Heart left ventricle (tissue), 16 donors: ENCODE results near the gene FBXL7. TPM values are rescaled to one million over a fixed set of nuclear protein-coding genes. Genes with fewer than 3 reads are reported as not detected.

ENCODE experiments used
- ATAC-seq, 4 donors: fragments of 200-7000 bp; cut with Tn5 transposase; one replicate each; pipeline ENCODE4 v1.9.1; 2020 to 2022; ENCODE audit warnings: moderate library complexity in 4 of 4, mild to moderate bottlenecking in 3 of 4, moderate number of reproducible peaks in 1 of 4
- DNase-seq, 5 donors: peaks; one replicate each; pipeline ENCODE4 v3.0.0-alpha.2; 2020
- H3K27ac ChIP-seq, 12 donors: fragments of 200-600 bp; sonication (generic) in 4 of 12; one replicate each; pipeline versions ENCODE4 v1.5.0 to v1.8.0; 2016 to 2022; ENCODE audit warnings: mild to moderate bottlenecking in 2 of 12
- H3K27me3 ChIP-seq, 9 donors: fragments of 200-600 bp; sonication (generic) in 2 of 9; one replicate each; pipeline versions ENCODE4 v1.5.1 to v1.8.0; 2016 to 2022; ENCODE audit warnings: mild to moderate bottlenecking in 3 of 9
- H3K36me3 ChIP-seq, 9 donors: fragments of 200-600 bp; sonication (generic) in 2 of 9; one replicate each; pipeline versions ENCODE4 v1.5.0 to v1.8.0; 2018 to 2022; ENCODE audit warnings: mild to moderate bottlenecking in 2 of 9
- H3K4me1 ChIP-seq, 12 donors: fragments of 200-600 bp; sonication (generic) in 4 of 12; one replicate each; pipeline versions ENCODE4 v1.5.0 to v1.8.0; 2016 to 2022; ENCODE audit warnings: mild to moderate bottlenecking in 3 of 12
- H3K4me3 ChIP-seq, 12 donors: fragments of 200-600 bp; sonication (generic) in 4 of 12; one replicate each; pipeline versions ENCODE4 v1.5.0 to v1.8.0; 2017 to 2022; ENCODE audit warnings: mild to moderate bottlenecking in 9 of 12, moderate library complexity in 4 of 12
- H3K9me3 ChIP-seq, 12 donors: fragments of 200-600 bp; sonication (generic) in 4 of 12; one replicate each; pipeline versions ENCODE4 v1.5.0 to v1.8.0; 2016 to 2022; ENCODE audit warnings: mild to moderate bottlenecking in 1 of 12
- POLR2A ChIP-seq, 2 donors: fragments of 450-650 bp; IDR thresholded peaks; one replicate each; pipeline ENCODE4 v1.6.1; 2017; ENCODE audit warnings: antibody characterized with exemption in 2 of 2, mild to moderate bottlenecking in 2 of 2, moderate library complexity in 2 of 2
- WGBS, 4 donors: extraction: QIAGEN DNeasy Blood & Tissue Kit in 2 of 4; methylation state at CpG; one replicate each; pipeline versions ENCODE4 v1.1.5 to v1.1.7; 2013 to 2018; 5-methylcytosine and 5-hydroxymethylcytosine counted together
- intact Hi-C, 10 donors: fragments of 100-400 bp; cut with DNase I; formaldehyde crosslinking; loops; one replicate each; pipeline versions ENCODE4 v1.11.1 to v1.14.2; 2022
- polyA plus RNA-seq, 2 donors: library from polyadenylated mRNA; stranded (reverse); fragments of 200-250 nt; gene quantifications; one replicate each; pipeline ENCODE4 v1.2.3, GENCODE V29; 2013
- total RNA-seq, 9 donors: library from RNA; depleted of rRNA in 2 of 9; stranded (reverse); fragments of >200 nt in 2 of 9; fragmentation: NEBNext Ultra II Directional in 3 of 9; extraction: Animal tissue kit (Norgen Biotek cat#: 25700) in 3 of 9; gene quantifications; one replicate each; pipeline versions ENCODE4 v1.1.0 to v1.2.4, GENCODE V29; 2016 to 2023
- TF ChIP-seq, protein P1 (sequence below), 12 donors: fragments of 200-600 bp; sonication (generic) in 4 of 12; IDR thresholded peaks; one replicate each; pipeline versions ENCODE4 v1.5.0 to v1.8.0; 2018 to 2022; ENCODE audit warnings: antibody characterized with exemption in 12 of 12, mild to moderate bottlenecking in 5 of 12
- donor health status: ischemic (EF 13 %, LVEDD 7.1; RV severe dilation, severe dysfunction).
- donor health status: healthy with polysubstance abuse.
- donor health status: DM: no; HTN: yes; CAD: no.
- donor health status: DM: no; HTN: no; CAD: no.
- donor health status: ischemic (EF 25% LVEDD 6.9; RV normal size, moderate dysfunction).
- donor health status: ischemic (EF 25% LVEDD 5.7; RV mildly dilated, moderate dysfunction).
- donor health status: healthy.
- donor health status: DM: yes; HTN: yes; CAD: no.
- donor health status: ischemic (EF 35%, LVEDD 5.7; RV mildly dilated, moderate dysfunction).
- donor health status: nonischemic (EF 11% LVEDD 7.7; RV severe dilation, severe dysfunction).
- donor health status: DM: yes; HTN: yes; CAD: no.
- donor health status: PGD.
- donor health status: ischemic (EF 29% LVEDD 5.4; RV normal size, mild dysfunction).
- donor health status: nonischemic (EF 23%, LVEDD 6.1; RV moderate dilation, normal function).

The FBXL7 gene
- total and polyA plus RNA-seq, 11 donors = 8.7 to 27.6 (median 24.3) TPM

DNA sequence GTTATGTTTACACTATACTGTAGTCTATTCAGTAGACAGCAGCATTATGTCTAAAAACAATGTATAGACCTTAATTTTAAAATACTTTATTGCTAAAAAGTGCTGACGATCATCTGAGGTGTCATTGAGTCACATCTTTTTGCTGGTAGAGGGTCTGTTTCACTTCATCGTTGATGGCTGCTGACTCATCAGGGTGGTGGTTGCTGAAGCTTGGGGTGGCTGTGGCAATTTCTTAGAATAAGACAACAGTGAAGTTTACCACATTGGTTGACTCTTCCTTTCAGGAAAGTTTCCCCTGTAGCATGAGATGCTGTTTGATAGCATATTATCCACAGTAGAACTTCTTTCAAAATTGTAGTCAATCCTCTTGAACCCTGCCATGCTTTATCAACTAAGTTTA, 150.3 kb downstream of the FBXL7 start:
- intact Hi-C loops = no loop called here
- no peaks in the 10 kb centered on the region for H3K36me3 ChIP-seq
- H3K4me1 ChIP-seq = peaks cover 4 to 47% (median 24%) of the 10 kb centered on the region in 12 donors
- no peak for DNase-seq
- H3K27me3 ChIP-seq = no peaks in the 10 kb centered on the region
- H3K4me3 ChIP-seq = no peak overlapping the region
- no peak for ATAC-seq
- H3K27ac ChIP-seq = no peak overlapping the region
- peaks cover 0 to 6% (median 0%) of the 10 kb centered on the region in 12 donors for H3K9me3 ChIP-seq
- TF ChIP-seq, protein P1, sequence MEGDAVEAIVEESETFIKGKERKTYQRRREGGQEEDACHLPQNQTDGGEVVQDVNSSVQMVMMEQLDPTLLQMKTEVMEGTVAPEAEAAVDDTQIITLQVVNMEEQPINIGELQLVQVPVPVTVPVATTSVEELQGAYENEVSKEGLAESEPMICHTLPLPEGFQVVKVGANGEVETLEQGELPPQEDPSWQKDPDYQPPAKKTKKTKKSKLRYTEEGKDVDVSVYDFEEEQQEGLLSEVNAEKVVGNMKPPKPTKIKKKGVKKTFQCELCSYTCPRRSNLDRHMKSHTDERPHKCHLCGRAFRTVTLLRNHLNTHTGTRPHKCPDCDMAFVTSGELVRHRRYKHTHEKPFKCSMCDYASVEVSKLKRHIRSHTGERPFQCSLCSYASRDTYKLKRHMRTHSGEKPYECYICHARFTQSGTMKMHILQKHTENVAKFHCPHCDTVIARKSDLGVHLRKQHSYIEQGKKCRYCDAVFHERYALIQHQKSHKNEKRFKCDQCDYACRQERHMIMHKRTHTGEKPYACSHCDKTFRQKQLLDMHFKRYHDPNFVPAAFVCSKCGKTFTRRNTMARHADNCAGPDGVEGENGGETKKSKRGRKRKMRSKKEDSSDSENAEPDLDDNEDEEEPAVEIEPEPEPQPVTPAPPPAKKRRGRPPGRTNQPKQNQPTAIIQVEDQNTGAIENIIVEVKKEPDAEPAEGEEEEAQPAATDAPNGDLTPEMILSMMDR (IDR thresholded peaks at IDR 0.05) = no peak
- no peak for TF ChIP-seq POLR2A (IDR thresholded peaks at IDR 0.05)
- WGBS, 4 donors = 89 to 94% (median 91%) methylated on average over 2 of the region's 2 CpGs

DNA sequence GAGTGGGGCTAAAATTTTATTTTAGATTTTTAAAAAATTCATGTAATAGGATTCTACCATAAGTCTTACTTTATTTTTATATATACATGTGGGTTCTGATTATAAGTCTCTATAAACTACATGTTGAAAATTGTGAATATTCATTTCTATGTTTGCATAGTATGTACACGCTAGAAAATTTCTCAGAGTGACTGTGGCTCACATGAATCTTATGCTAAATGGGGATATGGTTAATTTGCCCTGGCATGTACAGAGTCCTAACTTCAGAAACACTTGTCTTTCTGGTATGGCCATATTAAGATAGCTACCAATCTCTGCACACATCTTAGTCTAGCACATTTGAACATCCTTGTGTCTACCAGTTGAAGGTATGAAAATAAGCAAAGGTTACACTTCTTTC, 154.8 kb downstream of the FBXL7 start:
- no peak for DNase-seq
- TF ChIP-seq, protein P1 (IDR thresholded peaks at IDR 0.05) = no peak
- no peak for TF ChIP-seq POLR2A (IDR thresholded peaks at IDR 0.05)

DNA sequence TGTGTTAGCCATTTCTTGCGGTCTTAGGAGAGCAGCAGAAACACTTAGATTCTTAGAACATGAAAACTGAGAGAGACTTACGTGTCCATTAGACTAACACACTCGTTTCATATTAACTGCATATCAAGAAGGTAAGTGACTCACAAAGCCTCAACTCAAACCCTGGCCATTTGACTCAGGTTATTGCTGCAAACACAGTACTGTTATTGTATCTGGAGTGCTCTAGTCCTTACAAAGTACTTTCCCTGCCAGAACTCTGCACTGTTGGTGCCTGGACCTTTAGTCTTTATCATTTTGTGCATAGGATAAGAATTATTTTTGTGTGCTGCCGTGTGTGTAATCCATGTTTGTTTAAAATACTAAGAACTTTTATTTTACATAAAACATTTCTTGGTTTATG, 155.7 kb downstream of the FBXL7 start:
- Histone ChIP-seq H3K27ac (no peak overlapping the region), H3K36me3 (no peaks in the 10 kb centered on the region), H3K4me1 (peaks cover 0 to 33% (median 17%) of the 10 kb centered on the region in 12 donors), H3K9me3 (peaks cover 0 to 6% (median 0%) of the 10 kb centered on the region in 12 donors), H3K4me3 (no peak overlapping the region), H3K27me3 (no peaks in the 10 kb centered on the region)
- WGBS, 4 donors = 71 to 78% (median 75%) methylated on average over 4 of the region's 4 CpGs
- DNase-seq = no peak
- peak in 1 of 4 donors; percentile 32 for ATAC-seq
- TF ChIP-seq POLR2A (IDR thresholded peaks at IDR 0.05) = no peak
- TF ChIP-seq, protein P1 (IDR thresholded peaks at IDR 0.05) = no peak
- intact Hi-C loops = no loop called here

More for the DNA sequence above, 154.8 kb downstream of the FBXL7 start:
- Histone ChIP-seq H3K27me3 (no peaks in the 10 kb centered on the region), H3K36me3 (no peaks in the 10 kb centered on the region), H3K9me3 (peaks cover 0 to 6% (median 0%) of the 10 kb centered on the region in 12 donors), H3K4me3 (no peak overlapping the region), H3K4me1 (peaks cover 0 to 33% (median 17%) of the 10 kb centered on the region in 12 donors), H3K27ac (no peak overlapping the region)
- 0 to 93% (median 30%) methylated on average over 1 of the region's 1 CpG for WGBS, 4 donors
- ATAC-seq = no peak
- intact Hi-C loops = no loop called here

DNA sequence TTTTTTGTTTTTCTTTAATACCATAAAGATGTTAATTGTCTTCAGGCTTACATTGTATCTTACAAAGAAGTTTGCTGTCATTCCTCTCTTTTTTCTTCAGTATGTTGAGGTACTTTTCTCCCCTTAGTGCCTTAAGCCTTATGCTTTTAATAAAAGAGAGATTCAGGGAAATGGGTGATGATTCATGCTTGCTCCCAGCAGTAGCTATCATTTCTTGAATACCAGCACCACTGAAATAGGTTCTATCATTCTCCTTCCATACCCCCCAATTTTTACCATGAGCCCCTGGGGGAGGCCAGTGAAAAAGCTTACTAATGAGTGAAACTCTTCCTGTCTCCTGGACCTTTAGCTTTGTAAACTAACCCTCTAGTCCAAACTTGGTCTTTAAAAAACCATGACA, 165.0 kb downstream of the FBXL7 start:
- DNase-seq (no peak), ATAC-seq (no peak)
- no peak for TF ChIP-seq POLR2A (IDR thresholded peaks at IDR 0.05)
- TF ChIP-seq, protein P1 (IDR thresholded peaks at IDR 0.05) = no peak
- intact Hi-C loops = no loop called here
- no peaks in the 10 kb centered on the region for H3K27me3 ChIP-seq
- peaks cover 0 to 31% (median 0%) of the 10 kb centered on the region in 12 donors for H3K9me3 ChIP-seq
- no peak overlapping the region for H3K4me3 ChIP-seq
- H3K4me1 ChIP-seq = peaks cover 0 to 14% (median 5%) of the 10 kb centered on the region in 12 donors
- H3K27ac ChIP-seq = no peak overlapping the region
- no peaks in the 10 kb centered on the region for H3K36me3 ChIP-seq
